Measurements from ENCODE around the gene ARHGAP35.

ARHGAP35 gene

DNA sequence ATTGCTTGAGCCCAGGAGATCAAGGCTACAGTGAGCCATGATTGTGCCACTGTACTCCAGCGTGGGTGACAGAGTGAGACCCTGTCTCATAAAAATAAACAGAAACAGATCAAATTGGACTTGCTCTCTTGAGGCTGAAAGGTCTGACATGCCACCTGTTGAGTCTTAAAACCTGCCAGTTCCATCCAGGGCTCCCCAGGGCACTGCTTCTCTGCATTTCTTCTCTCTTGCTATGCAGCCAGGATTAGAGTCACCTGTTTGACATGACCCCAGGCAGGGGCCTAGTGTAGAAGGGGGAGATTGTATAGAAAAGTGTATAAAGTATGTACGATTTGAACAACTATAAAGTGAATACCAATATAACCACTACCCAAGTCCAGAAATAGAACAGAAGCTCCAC, 45.4 kb downstream of the ARHGAP35 start:
- no peak for DNase-seq

DNA sequence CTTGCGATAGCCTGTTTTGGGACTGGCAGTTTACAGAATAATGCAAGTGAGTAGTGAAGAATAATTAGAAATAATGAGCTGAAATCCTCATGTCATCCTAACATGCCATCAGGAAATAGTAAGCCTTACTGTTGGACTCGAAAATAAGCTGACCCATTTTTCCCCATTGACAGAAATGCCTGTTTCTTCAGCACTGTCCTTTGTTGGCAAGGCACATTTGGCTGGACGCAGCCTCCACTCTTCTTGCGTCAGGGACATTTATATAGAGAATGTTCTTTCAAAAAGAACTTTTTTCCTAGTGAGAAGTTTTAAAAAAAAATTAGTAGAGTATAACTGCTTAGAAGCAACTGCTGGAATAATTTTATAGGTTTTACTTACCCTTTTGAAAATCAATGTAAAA, 47.1 kb downstream of the ARHGAP35 start:
- DNase-seq, result no peak

DNA sequence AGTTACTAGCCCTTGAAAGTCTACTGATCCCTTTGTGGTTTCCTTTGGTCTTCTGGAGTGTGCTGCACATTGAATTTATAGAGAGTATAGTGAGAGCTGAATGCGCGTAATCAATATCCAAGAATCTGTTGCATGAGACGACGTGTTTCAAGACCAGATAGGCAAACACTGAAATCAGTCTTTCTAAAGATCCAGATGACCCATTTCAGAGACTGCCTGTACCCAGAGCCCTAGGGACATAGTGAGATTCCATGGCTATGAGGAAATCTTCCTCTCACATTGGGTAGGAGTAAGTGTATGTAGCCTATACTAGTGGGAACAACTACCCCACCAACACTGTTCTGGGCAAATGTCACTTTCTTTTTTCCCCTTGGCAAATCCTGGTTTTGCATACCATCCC, 48.6 kb downstream of the ARHGAP35 start:
- DNase-seq, result no peak
